AML-193 (cell line): Measurements from ENCODE around the gene SPATS2L.

Source experiments
- DNase-seq, 2 experiments: peaks; one replicate each; lab custom pipeline; 2025; lab: John Stamatoyannopoulos, UW

Gene SPATS2L, protein sequence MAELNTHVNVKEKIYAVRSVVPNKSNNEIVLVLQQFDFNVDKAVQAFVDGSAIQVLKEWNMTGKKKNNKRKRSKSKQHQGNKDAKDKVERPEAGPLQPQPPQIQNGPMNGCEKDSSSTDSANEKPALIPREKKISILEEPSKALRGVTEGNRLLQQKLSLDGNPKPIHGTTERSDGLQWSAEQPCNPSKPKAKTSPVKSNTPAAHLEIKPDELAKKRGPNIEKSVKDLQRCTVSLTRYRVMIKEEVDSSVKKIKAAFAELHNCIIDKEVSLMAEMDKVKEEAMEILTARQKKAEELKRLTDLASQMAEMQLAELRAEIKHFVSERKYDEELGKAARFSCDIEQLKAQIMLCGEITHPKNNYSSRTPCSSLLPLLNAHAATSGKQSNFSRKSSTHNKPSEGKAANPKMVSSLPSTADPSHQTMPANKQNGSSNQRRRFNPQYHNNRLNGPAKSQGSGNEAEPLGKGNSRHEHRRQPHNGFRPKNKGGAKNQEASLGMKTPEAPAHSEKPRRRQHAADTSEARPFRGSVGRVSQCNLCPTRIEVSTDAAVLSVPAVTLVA

DNA sequence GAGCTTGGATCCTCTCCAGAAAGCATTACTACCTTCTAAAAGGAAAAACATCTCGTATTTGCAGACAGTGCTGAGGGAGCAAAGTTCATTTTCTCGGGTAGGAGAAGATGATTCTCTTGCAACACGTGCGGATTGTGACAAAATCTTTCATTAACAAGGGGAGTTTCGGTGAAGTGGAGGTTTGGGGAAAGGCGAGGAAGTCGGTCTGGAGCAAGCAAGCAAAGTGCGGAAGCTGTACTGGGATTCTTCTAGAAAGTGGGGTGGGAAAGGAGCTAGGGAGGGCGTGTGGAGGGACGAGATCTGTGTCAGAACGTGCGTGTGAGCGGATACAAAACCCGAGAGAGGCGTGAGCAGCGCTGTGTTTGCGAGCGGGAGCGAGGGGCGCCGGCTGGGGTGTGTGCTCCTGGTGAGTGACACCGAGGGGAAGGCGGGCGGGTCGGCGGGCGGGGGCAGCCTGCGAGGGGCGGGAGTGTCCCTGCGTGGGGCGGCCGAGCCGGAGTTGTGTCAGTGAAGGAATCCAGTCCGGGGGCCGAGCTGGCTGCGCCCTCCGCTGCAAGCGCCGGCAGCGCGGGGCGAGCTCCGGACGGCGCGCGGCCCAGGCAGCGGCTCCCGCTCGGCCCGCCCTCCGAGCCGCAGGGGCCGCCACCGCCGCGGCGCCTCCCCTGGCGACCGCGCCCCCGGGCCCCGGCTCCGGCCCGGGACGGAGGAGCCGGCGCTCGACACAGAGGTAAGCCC lies at the start of gene SPATS2L:
Gene SPATS2L, plus strand, starts transcription at position 498 of the 735 bp plus-strand sequence. CDS start 82,552 bp downstream, outside the sequence.
- DNase-seq = no peak

DNA sequence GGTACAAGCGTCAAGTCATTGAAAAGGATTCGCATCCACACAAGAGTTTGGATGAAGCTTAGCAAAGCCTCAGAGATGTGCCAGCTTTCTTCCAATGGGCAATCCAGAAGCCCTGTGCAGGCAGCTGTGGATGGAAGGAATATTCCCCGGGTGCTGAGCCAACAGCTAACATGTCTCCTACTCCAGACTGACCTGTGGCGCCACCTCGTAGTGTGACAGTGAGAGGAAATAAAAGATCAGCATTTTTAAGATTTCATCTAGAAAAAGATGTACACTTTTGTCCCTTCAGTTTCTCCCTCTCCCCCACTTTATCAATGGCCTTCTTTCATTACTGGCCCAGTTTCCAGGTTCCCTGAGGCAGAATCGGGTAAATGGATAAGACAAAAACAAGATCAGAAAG lies 48.9 kb upstream of the SPATS2L start:
- no peak for DNase-seq

DNA sequence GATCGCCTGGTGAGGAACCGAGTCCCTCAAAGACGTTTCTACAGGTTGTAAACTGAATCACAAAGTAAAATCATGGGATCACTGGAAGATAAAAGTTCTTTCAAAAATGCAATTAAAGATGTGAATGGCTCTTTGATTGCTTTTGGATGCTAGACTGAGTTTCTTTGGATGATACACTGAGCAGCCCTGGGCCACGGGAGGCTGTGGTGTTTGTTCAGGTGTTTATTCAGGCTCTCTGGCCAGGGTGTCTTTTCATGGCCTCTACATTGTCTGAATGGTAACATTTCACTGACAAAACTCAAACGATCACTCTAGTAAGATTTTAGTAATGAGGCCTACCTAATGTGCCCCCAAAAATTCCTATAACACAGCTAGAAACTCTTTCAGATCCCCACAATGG lies 48.4 kb upstream of the SPATS2L start:
- DNase-seq = no peak

DNA sequence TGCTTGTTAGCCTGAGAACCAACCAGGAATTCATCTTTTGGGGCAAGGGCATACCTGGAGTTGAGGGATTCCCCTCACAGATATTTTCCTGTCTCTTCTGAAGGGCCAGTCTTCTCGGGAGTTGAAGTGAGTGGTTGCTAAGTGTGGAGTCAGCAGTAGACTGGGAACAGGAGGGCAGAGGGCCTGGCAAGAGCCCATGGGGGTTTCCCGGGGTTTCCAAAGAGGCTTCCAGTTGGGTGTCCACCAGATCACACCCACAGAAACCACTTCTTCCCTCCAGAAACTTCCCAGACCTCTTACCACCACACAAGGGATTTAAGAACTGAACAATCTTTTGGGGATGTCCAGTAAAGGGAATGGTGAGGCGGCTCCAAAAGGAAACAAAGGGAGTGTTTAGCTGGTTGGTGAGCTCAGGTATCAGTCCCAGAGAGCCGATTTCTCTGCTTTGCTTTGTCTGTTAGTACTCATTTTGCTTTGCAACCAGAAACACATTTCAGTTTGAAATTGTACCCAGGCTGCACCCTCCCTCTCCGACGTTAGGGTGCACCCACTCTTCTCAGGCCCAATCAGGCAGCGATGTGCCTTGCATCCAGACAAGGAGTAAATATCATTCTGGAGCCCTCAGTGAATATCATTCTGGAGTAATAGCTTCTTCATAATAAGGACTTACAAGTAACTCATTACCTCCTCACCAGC lies 47.5 kb upstream of the SPATS2L start:
- no peak for DNase-seq

DNA sequence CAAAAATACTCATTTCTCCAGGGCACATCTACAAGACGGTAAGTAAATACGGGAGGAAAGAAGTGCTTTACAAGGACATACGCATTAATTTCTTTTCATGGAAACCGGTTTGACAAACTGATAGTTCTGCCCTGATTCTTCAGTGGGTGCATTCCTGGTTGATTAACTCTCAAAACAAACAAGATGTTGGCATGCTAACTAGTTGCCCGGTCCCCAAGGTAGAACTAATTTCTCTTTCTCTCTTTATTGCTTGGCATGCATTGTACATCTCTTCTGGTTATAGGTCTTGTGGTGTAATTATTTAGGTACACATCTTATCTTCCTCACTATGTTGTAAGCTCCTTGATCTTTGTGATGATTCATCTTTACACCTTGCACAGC lies 46.9 kb upstream of the SPATS2L start:
- no peak for DNase-seq

DNA sequence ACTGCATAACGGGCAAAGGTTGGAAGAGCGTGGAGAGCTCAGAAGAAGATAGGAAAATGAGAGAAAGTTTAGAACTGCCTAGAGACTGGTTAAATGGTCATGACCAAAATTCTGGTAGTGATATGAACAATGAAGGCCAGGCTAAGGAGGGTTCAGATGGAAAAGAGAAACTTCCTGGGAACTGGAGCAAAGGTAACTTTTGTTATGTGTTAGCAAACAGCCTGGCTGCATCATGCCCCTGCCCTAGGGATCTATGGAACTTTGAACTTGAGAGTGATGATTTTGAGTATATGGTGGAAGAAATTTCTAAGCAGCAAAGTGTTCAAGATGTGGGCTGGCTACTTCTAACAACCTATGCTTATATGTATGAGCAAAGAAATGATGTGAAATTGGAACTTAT lies 44.4 kb upstream of the SPATS2L start:
- no peak for DNase-seq

DNA sequence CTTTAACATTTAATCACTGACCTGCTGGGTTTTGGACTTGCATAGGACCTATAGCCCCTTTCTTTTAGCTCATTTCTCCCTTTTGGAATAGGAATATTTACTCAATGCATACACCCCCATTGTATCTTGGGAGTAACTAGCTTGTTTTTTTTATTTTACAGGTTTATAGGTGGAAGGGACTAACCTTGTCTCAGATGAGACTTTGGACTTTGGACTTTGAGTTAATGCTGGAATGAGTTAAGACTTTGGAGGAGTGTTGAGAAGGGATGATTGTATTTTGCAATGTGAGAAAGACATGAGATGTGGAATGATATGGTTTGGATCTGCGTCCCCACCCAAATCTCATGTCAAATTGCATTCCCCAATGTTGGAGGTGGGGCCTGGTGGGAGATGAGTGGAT lies 43.2 kb upstream of the SPATS2L start:
- no peak for DNase-seq

DNA sequence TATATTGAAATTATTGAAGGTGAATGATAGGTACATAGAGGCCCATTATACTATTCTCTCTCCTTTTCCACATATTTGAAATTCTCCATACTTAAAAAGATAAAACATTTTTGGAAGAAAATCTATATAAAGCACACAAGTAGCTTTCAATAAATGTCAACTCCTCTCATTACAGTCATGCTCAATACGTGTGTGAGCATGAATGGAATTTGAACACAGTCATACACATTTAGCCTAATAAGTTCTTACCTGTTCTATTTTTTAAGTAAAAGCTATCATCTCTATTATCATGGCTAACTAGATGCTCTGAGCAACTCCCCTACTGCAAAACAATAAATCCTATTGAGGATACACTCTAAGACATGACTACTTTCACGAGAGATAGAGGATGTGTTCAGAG lies 41.9 kb upstream of the SPATS2L start:
- no peak for DNase-seq

DNA sequence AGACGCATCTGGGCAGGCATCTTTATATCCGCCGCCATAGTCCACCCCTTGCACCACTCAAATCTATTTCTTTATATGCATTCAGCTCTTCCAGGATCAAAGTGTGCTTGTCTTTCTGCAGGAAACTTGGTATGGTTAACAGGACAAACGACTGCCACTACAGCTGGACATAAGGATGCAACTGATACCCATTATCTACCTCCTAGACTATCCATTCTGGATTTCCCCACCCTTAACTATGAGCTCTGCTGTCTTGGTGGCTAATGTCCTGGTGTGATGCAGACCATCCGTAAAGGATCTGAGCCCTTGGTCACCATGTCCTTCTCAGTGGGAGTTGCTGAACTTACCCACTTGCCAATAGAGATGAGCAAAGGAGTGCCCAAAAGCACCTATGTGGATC lies 40.1 kb upstream of the SPATS2L start:
- DNase-seq = no peak

DNA sequence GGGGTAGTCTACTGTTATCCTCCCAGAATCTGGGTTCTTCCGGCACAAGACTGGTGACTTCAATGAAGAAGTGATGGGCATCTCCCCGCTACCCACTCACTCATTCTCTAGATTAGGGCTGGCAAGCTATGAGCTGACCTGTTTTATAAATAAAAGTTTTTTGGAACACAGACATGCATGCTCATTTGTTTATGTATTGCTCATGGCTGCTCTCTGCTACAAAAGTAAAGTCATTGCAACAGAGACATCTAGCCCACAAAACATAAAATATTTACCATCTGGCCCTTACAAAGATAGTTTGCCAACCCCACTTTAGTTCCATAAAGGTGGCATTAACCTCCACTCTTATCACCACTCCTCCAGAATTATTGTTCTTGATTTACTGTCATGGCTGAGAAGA lies 39.1 kb upstream of the SPATS2L start:
- no peak for DNase-seq

DNA sequence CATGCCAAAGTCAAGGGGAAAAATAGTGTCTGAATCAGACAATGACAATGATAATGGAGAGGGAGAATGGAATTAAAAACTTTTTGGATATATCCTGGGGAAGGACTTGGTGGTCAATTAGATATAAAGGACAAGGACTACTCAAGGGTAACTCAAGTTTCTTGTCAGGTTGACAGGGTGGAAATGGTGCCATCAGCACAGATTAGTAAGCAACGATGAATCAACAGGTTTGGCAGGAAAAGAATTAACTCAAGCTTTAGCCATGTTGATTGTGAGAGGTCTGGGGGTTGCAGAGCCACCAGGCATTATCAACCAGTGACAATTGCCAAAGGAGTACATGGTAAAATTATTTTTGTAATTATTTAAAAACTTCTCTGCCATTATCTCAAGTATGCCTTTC lies 35.8 kb upstream of the SPATS2L start:
- no peak for DNase-seq

DNA sequence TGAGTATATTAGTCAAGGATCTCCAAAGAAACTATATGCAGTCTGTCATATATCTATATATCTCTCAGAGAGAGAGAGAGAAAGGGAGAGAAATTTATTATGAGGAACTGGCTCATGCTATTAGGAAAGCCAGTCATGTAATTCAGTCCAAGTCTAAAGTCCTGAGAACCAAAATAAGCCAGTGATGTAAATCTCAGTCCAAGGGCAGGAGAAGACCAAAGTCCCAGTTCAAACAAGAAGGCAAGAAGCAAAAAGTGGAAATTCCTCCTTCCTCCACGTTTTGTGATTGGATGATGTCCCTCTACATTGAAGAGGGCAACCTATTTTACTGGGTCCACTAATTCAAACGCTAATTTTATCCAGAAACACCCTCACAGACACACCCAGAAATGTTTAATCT lies 34.2 kb upstream of the SPATS2L start:
- no peak for DNase-seq

DNA sequence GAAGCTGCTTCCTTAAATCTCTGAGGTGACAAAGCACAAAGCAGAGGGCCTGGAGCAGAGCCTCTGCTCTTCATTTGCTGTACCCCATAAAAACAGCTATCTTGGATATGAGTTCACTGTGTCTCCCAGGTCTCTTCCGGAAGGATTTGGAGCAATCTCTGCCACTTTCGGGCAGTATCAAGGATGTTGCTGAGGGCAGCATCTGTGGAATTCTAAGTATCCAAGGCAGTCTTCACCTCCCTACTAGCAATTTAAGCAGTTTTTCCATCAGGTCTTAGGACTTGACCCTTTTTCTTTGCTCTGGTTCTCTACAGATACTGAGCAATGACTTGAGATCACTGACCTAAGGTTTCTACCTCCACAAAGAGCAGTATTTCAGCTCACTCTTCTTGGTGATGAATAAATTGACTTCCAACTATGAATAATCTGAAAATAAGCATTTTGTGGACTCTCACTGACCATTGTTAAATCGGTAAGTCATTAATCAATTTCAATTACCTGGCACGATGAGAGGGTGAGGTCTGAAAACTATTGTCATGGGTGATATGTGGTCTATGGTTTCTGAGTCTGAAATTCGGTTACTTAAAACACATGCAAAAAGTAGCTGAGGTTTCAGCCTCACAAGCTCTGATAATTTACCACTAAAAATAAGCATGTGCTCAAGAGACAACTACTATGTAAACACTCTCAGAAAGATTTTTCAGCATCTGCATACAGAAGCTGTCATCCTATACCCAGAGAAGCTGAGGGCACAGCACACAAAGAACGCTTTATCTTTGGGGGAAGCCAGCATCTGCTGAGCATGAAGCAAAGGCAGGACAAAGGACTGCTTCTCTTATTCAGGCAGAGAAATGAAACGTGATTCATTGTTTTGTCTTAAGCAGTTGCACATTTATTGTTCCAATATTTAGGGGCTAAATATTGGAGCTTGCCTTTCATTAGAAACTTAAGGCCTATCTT lies 32.1 kb upstream of the SPATS2L start:
- DNase-seq = no peak

DNA sequence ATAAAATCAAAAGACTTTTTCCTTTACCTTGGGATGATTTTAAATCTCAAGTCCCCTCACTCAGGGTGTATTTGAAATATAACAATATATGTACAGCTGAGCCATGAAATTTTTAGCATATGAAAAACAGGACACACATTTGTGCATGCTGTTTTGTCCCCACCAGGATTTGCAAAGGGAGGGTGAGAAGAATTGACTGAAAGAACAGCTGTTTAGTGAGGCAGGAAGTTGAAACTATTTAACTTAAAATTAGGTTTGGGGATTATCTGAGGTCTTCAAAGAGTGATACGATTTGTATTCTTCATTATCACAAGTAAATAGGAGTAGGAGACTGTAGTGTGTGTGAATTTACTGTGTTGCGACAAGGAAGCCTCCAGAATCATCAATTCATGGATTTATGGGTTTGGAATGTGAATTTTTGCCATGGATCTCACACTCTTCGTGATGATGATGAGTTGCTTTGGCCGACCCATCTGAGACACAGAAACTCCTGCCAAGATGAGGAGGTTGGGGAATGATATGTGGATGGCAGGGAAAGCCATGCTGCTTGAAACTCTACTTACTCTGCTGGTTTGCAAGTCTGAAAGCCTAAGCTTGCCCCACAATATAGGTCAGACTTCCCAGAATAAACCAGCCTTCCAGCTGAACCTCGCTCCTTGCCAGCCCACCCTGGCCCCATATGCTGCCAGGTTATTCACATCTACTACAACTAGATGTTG lies 31.0 kb upstream of the SPATS2L start:
- DNase-seq = no peak

DNA sequence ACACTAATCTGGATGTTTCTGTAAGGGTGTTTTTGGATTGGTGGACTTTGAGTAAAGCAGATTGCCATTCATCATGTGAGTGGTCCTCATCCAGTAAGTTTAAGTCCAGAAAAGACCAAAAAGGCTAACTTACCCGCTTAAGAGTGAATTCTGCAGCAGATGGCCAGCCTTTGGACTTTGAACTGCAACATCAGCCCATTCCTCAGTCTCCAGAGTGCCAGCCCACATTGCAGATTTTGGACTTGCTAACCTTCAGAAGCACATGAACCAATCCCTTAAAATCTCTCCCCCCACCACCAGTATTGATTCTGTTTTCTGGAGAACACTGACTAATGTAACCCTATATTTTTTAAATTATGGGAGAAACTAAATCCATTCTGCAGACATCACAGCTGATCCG lies 30.0 kb upstream of the SPATS2L start:
- no peak for DNase-seq

DNA sequence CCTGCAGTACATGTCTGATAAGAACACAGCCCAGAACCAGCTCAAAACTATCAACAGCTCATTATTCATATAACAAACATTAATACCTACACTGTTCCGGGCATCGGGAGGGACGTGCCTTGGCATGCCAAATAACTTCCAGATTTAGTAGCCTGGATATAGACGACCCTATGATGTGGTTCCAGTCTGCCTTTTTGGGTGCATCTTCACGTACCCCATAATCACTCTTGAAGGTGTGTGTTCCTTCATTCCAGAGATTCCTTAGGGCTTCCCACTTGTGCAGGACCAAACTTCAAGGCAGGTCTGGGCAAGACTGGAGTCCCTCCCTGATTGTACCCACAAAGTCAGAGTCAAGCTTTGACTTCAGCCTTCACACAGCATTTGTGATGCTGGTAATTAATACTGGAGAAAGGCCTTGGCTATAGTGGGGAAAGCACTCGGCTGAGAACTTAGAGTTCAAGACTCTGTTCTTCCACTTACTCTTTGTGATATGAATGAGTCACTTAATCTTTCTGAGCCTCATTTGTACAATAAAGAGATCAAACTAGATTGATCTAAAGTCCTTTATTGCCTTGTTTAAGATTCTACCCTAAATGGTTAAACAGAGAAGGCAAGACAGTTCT lies 27.7 kb upstream of the SPATS2L start:
- no peak for DNase-seq

DNA sequence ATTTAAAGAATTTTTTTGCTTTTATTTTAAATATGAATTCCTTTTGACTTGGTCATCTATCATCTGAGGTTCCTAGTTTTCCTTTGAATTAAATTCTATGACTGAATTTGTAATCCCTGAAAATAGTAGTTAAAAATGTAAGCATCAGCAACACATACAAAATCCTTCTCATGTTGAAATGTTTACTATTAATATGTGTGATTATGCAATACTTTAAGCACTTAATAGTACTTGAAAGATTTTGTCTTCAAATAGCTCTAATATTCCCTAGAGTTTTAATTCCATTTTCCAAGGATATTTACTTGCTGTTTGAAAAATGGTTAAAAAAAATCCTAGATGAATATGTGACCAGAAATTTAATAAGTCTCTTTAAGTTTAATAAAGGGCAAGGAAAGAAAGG lies 26.6 kb upstream of the SPATS2L start:
- DNase-seq = no peak

DNA sequence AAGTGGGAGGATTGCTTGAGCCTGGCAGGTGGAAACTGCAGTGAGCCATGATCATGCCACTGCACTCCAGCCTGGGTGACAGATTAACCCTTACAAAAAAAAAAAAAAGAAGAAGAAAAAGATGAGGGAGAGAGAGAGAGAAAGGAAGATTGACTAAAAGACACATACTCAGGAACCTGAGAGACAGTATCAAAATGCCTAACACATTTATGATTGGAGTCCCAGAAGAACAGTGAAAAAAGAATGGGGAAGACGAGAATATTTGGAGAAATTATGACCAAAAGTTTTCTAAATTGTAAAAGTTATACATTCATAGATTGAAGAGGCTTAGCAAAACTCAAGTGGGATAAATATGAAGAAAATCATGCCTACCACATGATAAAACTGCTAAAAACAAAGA lies 19.9 kb upstream of the SPATS2L start:
- DNase-seq = no peak

DNA sequence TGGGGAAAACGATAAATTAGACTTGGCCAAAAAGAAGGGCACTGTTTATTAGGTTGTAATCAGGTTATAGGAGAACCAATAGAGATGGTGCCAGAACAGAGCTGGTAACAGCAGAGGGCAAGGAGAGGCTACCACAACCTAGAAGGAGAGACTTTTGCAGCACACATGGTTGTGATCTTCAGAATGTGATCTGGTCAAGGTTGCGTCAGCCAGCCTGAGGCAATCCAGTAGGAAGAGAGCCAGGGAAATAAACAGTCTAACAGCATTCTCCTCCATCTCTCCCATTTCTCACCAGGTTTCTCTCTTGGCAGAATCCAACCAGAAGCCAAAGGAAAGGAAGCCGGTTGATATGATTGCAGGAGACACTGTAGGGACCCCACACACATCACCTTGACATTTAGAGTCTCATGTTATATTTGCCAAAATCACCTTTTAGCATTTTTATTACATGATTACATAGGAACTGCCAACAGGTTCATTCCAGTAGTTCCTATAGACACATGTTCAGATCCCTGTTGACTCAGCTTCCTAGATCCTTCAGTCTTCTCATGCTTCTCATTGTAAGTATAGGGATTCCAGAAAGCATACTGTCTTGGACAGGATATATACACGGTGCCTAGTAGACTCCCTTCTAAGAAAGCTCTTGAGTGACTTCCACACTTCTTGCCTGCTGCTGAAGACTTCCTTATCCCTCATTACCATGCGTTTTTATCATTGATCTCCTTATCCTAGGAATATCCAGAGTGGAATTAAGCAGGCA lies 17.6 kb upstream of the SPATS2L start:
- no peak for DNase-seq

DNA sequence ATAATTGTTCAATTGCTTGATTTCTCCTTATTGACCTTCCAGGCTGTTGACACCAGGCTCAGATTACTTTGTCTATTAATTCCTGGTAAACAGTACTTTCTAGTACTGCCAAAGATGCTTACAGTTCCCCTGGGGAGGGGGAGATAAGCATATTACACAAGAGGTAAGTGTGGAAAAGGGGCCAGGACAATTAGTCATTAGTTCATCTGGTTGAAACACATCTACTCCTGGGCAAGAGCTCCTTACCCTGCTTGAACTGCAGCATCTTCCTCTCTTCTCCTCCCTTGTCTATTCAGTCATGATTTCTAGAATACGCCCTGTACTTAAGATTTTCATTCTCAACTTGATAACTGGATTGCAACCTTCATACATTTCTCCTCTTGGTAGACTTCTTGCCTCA lies 10.4 kb upstream of the SPATS2L start:
- DNase-seq = no peak
